HG02798 (cell line): ENCODE results near the gene SNRPD3.

Experiments used
- ATAC-seq: cut with Tn5 transposase; IDR thresholded peaks from one replicate; pipeline ENCODE4 v1.9.1; 2021; ENCODE audit warnings: mild to moderate bottlenecking; ENCODE audit not compliant: unreplicated experiment, poor library complexity

The SNRPD3 gene

GRCh38 chr22:24565077-24565476 is 9.3 kb downstream of the SNRPD3 start:
- no peak for ATAC-seq

- no peak for ATAC-seq
Observed at GRCh38 chr22:24566899-24567511, 11.2 kb downstream of the SNRPD3 start.

- ATAC-seq: no peak
Observed at GRCh38 chr22:24567668-24568067, 11.9 kb downstream of the SNRPD3 start.

- ATAC-seq: no peak
Observed at GRCh38 chr22:24571266-24571665, 15.5 kb downstream of the SNRPD3 start.

GRCh38 chr22:24576778-24577177 is 21.0 kb downstream of the SNRPD3 start:
- no peak for ATAC-seq

- no peak for ATAC-seq
Observed at GRCh38 chr22:24578355-24579257, 22.8 kb downstream of the SNRPD3 start.

- ATAC-seq: no peak
Observed at GRCh38 chr22:24579258-24579601, 23.4 kb downstream of the SNRPD3 start.

GRCh38 chr22:24580276-24580675 is 24.5 kb downstream of the SNRPD3 start:
- ATAC-seq: no peak

GRCh38 chr22:24582056-24582814 is 26.4 kb downstream of the SNRPD3 start:
- ATAC-seq: no peak

GRCh38 chr22:24583221-24584165 is 27.7 kb downstream of the SNRPD3 start:
- ATAC-seq: no peak

GRCh38 chr22:24584166-24584790 is 28.5 kb downstream of the SNRPD3 start:
- no peak for ATAC-seq

- ATAC-seq: no peak
Observed at GRCh38 chr22:24584871-24585411, 29.1 kb downstream of the SNRPD3 start.

- no peak for ATAC-seq
Observed at GRCh38 chr22:24585461-24585860, 29.7 kb downstream of the SNRPD3 start.

GRCh38 chr22:24585927-24586546 is 30.2 kb downstream of the SNRPD3 start:
- ATAC-seq: no peak

- no peak for ATAC-seq
Observed at GRCh38 chr22:24587251-24587650, 31.5 kb downstream of the SNRPD3 start.

- no peak for ATAC-seq
Observed at GRCh38 chr22:24587948-24588347, 32.1 kb downstream of the SNRPD3 start.

GRCh38 chr22:24588381-24588756 is 32.6 kb downstream of the SNRPD3 start:
- ATAC-seq: no peak

- ATAC-seq: no peak
Observed at GRCh38 chr22:24588757-24589481, 33.1 kb downstream of the SNRPD3 start.
